NCI-H2029 (cell line): ENCODE results near the gene RANBP10.
"Not testable (repeated sequence)": the region's sequence is repeated elsewhere in the genome, so short reads cannot be mapped to it uniquely, and the experiment has no call there.

Experiments used
- DNase-seq: peaks from one replicate; lab custom pipeline; 2025; lab: John Stamatoyannopoulos, UW

RANBP10 gene

DNA sequence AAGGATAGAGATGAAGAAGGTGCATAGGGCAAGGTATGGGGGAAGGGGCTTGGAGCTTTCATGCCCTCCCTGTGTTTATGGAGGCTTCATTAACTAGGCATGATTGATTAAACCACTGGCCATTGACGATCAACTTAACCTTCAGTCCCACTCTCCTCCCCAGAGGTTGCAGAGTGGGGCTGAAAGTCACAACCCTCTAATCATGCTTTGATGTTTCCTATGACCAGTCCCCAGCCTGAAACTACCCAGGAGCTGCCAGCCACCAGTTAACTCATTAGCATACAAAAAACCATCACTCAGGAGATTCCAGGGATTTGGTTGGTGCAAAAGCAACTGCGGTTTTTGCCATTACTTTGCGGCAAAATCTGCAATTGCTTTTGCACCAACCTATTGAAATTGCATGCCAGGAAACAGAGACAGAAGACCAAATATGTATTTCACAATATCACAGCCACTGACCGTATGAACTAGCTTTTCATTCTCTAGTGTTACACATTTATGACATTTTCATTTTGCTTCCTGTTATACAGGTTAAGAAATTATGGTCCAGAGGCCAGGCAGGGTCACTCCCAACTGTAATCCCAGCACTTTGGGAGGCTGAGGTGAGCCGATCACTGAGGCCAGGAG, 92.6 kb downstream of the RANBP10 start:
- no peak for DNase-seq

DNA sequence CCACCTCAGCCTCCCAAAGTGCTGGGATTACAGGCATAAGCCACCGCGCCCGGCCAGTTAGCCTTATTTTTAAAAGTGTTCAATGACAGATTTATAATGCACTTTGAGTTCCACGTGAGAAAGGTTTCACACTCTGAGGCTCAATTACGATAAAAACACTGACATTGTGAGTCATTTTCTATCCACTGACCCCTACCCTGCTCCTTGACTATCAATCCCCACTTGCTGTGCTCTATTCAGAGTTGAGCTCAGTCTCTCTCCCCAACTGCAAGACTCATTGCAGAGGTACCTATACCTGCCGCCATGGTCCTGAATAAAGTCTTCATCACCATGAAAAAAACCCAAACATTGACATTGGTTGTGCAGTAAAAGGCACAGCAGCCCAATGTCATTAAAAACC, 95.8 kb downstream of the RANBP10 start:
- no peak for DNase-seq

GRCh38 chr16:67709050-67709449, 97.3 kb downstream of the RANBP10 start:
- DNase-seq = no peak

DNA sequence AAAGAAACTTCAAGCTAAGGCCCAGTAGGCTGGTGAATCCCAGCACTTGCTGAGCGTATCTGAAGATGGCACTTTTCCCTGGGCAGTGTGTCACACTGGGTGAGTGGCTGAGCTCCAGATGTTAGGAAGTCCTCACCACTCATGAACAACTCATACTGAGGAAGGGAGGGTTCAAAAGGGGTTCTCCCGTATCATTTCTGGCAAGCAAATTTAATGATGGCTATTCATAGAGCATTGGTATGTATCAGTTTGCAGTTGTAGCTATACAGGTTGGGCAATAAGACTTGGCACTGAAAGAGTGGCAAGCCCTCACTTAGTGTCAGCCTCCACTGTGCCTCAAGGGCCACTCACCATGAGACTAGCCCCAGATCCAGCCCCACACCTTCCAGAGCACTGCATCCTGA, 98.0 kb downstream of the RANBP10 start:
- no peak for DNase-seq

GRCh38 chr16:67707790-67708189, 98.6 kb downstream of the RANBP10 start:
- DNase-seq = no peak

DNA sequence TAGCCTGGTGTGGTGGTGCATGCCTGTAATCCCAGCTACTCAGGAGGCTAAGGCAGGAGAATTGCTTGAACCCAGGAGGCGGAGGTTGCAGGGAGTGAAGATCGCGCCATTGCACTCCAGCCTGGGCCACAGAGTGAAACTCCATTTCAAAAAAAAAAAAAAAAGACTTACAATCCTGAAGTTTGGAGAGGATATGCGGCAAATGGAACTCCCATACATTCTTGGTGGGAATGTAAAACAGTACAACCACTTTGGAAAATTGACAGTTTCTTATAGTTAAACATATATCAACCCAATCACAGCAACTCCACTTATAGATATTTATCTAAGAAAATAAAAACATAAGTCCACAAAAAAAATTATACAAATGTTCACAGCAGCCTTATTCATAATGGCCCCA, 99.2 kb downstream of the RANBP10 start:
- no peak for DNase-seq

GRCh38 chr16:67704110-67704509, 102.2 kb downstream of the RANBP10 start:
- DNase-seq = no peak

DNA sequence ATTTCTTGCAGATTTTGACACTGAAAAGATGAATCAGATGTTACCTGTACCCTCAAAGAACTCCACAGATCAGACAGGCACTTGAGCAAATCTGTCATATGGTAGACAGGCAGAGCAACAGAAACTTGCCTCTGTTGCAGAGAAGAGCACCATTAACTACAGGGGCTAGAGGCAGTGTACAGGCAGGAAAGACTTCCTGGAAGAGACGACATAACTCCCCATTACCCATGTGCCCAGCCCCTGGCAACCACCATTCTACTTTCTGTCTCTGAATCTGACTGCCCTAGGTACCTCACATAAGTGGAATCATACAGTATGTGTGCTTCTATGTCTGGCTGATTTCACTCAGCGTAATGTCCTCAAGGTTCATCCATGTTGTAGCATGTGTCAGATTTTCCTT, 102.7 kb downstream of the RANBP10 start:
- no peak for DNase-seq

DNA sequence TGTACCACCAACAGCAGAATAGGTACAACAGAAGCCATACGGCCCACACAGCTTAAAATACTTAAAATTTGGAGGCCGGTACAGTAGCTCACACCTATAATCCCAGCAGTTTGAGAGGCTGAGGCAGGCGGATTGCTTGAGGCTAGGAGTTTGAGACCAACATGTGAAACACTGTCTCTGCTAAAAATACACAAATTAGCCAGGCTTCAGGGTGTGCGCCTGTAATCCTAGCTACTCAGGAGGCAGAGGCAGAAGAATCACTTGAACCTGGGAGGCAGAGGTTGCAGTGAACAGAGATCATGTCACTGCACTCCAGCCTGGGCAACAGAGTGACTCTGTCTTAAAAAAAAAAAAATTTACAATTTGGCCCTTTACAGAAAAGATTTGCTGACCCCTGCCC, 104.2 kb downstream of the RANBP10 start:
- no peak for DNase-seq

DNA sequence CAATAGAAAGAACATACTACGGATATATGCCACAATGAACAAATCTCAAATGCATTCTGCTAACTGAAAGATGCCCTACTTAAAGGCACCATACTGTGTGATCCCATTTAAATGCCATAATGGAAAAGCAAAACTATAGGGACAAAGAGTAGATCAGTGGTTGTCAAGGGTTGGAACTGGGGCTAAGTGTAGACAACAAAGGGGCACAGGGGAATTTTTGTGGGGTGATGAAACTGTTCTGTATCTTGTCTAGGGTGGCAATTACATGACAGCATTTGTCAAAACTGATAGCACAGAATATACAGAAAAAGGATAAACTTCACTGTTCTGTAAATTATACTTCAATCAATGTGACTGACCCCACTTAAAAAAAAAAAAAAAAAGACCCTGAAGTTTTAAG, 104.9 kb downstream of the RANBP10 start:
- DNase-seq = no peak

GRCh38 chr16:67699265-67699664, 107.1 kb downstream of the RANBP10 start:
- DNase-seq = no peak

DNA sequence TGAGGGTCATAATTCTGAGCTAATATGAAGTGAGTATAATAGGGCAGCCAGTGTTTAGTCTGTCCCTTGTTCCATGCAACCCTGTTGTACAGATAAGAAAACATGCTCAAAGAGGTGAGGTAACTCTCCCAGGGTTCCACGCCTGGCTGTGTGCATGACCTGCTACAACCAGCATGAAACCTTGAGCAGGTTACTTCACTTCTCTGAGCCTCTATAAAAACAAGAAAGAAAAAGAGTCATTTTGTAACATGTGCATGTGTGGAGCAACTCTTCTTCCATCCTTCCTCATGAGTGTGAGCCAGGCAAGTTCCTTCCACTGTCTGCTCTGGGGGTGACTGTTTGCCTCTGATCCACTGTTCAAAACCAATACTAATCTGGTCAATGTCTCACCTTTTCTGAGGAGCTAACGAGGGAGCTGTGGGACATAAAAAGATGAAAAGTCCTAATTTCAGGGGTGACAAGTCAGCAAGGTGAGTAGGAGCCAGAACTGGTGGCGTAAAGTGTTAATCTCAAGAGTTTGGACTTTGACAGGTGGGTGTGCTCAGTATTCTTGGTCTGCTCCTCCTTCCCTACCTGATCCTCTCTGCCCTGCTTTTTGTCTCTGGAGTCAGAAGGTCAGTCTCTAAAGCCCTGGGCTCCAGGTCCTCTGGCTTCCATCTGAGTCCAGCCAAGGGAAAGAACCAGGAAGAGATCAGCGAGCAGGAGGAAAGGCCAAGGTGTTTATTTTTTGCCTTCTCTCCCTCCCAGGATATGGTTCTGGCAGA, 108.8 kb downstream of the RANBP10 start:
- DNase-seq = no peak

GRCh38 chr16:67694611-67695010, 111.7 kb downstream of the RANBP10 start:
- DNase-seq = no peak

GRCh38 chr16:67693517-67694285, 112.7 kb downstream of the RANBP10 start:
- not testable (repeated sequence) for DNase-seq

DNA sequence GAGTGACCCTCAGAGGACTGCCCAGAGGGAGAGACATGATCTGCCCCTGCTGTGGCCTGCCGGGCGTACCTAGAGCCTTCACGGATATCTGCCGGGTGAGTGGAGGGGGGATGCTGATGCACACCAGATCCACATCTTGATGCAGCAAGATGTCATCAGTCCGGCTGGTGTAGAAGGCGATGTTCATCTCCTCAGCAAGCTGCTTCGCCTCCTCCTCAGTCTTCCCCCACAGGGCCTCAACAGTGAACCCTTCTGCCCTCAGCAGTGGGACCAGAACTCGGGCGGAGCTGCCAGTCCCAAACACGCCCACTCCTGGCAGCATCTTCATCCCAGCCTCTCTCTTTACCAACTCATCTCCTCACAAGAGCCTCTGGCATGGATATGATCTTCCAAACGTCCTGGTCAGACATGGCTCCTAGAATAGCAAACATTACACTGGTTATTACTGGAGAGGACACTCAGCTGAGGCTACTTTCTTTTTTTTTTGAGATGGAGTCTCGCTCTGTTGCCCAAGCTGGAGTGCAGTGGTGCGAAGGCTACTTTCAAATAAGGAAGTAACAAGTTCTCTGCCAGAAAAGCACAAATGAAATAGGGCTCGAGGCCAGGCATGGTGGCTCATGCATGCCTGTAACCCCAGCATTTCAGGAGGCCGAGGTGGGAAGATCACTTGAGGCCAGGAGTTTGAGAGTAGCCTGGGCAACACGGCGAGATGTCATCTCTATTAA, 120.8 kb downstream of the RANBP10 start:
- DNase-seq = no peak

- no peak for DNase-seq
Observed at GRCh38 chr16:67683767-67684166, 122.6 kb downstream of the RANBP10 start.

DNA sequence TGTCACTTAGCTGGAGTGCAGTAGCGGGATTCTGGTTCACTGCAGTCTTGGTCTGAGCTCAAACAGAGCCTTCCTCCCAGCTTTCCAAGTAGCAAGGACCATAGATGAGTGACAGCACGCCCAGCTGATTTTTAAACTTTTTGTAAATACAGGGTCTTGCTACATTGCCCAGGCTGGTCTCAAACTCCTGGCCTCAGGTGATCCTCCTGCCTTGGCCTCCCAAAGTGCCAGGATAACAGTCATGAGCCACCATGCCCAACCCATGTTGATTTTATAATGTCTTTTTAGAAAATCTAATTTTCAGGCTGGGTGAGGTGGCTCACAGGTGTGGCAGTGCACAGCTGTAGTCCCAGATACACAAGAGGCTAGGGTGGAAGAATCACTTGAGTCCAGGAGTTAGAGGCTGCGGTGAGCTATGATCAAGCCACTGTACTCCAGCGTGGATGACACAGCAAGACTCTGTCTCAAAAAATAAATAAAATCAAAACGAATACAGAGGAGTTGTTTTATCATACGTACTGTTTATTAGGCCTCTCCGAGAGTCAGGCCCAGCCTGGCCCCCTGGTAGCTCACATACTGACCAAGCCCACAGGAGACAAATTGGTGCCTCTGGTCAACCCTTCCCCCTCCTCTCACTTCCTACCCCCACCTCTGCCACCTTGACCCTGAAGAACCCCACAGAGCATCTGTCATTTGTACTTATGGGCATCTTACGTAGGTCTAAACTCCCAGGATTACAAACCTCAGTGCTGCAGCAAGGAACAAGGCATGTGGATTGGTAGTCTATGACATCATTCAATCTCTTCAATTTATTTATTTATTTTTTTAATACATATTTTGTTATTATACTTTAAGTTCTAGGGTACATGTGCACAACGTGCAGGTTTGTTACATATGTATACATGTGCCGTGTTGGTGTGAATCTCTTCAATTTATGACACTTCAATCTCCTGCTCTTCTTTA, 126.1 kb downstream of the RANBP10 start:
- no peak for DNase-seq

- DNase-seq = no peak
Observed at GRCh38 chr16:67678354-67679023, 127.9 kb downstream of the RANBP10 start.

DNA sequence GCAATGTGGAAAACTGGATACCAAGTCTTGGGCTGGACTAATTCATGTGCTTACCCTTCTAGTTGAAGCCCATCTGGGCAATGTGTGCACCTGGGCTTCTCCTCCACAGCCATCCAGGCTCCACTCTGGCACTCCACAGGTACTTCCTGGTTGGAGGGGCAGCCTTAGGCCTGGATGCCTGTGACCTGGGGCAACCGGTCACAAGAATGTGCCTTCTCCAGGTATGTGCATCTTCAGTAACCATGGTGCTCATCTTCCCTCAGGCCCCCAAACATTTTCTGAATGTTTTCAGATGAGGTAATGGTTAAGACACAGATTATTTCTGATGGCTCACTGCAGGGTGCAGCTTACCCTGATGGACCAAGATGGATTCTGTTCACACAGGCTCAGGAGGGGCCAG, 128.6 kb downstream of the RANBP10 start:
- no peak for DNase-seq

- no peak for DNase-seq
Observed at GRCh38 chr16:67676939-67677338, 129.4 kb downstream of the RANBP10 start.

GRCh38 chr16:67676516-67676915, 129.8 kb downstream of the RANBP10 start:
- DNase-seq = no peak
